Ishikawa (cell line): ENCODE measurements around the gene XKR8.

Experiments
- CEBPB ChIP-seq: IDR thresholded peaks from 2 replicates; pipeline ENCODE4 v1.6.1; 2012
- CREB1 ChIP-seq: IDR thresholded peaks from 2 replicates; pipeline ENCODE4 v1.6.1; 2012; ENCODE audit warnings: low read depth
- EGR1 ChIP-seq: IDR thresholded peaks from 2 replicates; pipeline ENCODE4 v1.6.1; 2012
- EP300 ChIP-seq: IDR thresholded peaks from 2 replicates; pipeline ENCODE4 v1.6.1; 2012; ENCODE audit warnings: borderline replicate concordance
- FOXM1 ChIP-seq: IDR thresholded peaks from 2 replicates; pipeline ENCODE4 v1.6.1; 2012; ENCODE audit warnings: low read depth, borderline replicate concordance
- MAX ChIP-seq: IDR thresholded peaks from 2 replicates; pipeline ENCODE4 v1.6.1; 2012
- NFIC ChIP-seq: IDR thresholded peaks from 2 replicates; pipeline ENCODE4 v1.6.1; 2012
- RAD21 ChIP-seq: IDR thresholded peaks from 2 replicates; pipeline ENCODE4 v1.6.1; 2012; ENCODE audit warnings: low read depth
- TAF1 ChIP-seq: IDR thresholded peaks from 2 replicates; pipeline ENCODE4 v1.6.1; 2012; ENCODE audit warnings: low read depth, mild to moderate bottlenecking
- TCF12 ChIP-seq: IDR thresholded peaks from 2 replicates; pipeline ENCODE4 v1.6.1; 2012; ENCODE audit warnings: low read depth
- TEAD4 ChIP-seq: IDR thresholded peaks from 2 replicates; pipeline ENCODE4 v1.6.1; 2012
- USF1 ChIP-seq: IDR thresholded peaks from 2 replicates; pipeline ENCODE4 v1.6.1; 2012
- YY1 ChIP-seq: IDR thresholded peaks from 2 replicates; pipeline ENCODE4 v1.6.1; 2012; ENCODE audit warnings: low read depth
- ZBTB7A ChIP-seq: IDR thresholded peaks from 2 replicates; pipeline ENCODE4 v1.6.1; 2012; ENCODE audit warnings: low read depth
- TF ChIP-seq, protein P1 (sequence below): IDR thresholded peaks from 2 replicates; pipeline ENCODE4 v1.6.1; 2012; ENCODE audit warnings: low read depth, mild to moderate bottlenecking

XKR8 gene

DNA sequence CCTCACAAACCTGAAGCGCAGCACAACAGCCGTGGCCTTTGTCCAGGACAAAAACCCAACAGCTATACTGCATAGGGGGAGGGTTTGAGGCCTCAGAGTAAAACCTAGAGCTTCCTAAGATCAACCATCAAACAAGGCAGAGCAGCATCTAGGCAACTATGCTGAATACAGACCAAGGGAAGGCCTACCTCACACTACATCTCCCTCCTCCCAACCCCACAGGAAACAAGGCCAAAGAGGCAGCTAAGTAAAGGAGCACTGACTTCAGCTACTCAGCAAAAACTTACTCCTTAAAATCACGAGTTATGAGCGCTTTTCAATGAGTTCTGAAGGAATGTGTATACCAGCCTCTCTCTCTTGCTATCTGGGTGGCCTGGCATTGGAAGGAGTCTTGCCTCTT lies 12.4 kb downstream of the XKR8 start:
- TF ChIP-seq EP300 (no peak), ZBTB7A (no peak), CEBPB (no peak), USF1 (no peak), YY1 (no peak), CREB1 (no peak), TAF1 (no peak), RAD21 (no peak), TCF12 (no peak), NFIC (no peak), TEAD4 (no peak), MAX (no peak)

GRCh38 chr1:27973771-27974416 lies 14.1 kb downstream of the XKR8 start:
- TF ChIP-seq TCF12 (no peak), USF1 (no peak), YY1 (no peak), CEBPB (no peak), MAX (no peak), ZBTB7A (no peak)
- TF ChIP-seq, protein P1, sequence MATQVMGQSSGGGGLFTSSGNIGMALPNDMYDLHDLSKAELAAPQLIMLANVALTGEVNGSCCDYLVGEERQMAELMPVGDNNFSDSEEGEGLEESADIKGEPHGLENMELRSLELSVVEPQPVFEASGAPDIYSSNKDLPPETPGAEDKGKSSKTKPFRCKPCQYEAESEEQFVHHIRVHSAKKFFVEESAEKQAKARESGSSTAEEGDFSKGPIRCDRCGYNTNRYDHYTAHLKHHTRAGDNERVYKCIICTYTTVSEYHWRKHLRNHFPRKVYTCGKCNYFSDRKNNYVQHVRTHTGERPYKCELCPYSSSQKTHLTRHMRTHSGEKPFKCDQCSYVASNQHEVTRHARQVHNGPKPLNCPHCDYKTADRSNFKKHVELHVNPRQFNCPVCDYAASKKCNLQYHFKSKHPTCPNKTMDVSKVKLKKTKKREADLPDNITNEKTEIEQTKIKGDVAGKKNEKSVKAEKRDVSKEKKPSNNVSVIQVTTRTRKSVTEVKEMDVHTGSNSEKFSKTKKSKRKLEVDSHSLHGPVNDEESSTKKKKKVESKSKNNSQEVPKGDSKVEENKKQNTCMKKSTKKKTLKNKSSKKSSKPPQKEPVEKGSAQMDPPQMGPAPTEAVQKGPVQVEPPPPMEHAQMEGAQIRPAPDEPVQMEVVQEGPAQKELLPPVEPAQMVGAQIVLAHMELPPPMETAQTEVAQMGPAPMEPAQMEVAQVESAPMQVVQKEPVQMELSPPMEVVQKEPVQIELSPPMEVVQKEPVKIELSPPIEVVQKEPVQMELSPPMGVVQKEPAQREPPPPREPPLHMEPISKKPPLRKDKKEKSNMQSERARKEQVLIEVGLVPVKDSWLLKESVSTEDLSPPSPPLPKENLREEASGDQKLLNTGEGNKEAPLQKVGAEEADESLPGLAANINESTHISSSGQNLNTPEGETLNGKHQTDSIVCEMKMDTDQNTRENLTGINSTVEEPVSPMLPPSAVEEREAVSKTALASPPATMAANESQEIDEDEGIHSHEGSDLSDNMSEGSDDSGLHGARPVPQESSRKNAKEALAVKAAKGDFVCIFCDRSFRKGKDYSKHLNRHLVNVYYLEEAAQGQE = no peak

GRCh38 chr1:27974417-27974781 lies 14.6 kb downstream of the XKR8 start:
- TF ChIP-seq MAX (no peak), NFIC (no peak), TEAD4 (no peak), RAD21 (no peak), CEBPB (no peak), TAF1 (no peak), USF1 (no peak)

DNA sequence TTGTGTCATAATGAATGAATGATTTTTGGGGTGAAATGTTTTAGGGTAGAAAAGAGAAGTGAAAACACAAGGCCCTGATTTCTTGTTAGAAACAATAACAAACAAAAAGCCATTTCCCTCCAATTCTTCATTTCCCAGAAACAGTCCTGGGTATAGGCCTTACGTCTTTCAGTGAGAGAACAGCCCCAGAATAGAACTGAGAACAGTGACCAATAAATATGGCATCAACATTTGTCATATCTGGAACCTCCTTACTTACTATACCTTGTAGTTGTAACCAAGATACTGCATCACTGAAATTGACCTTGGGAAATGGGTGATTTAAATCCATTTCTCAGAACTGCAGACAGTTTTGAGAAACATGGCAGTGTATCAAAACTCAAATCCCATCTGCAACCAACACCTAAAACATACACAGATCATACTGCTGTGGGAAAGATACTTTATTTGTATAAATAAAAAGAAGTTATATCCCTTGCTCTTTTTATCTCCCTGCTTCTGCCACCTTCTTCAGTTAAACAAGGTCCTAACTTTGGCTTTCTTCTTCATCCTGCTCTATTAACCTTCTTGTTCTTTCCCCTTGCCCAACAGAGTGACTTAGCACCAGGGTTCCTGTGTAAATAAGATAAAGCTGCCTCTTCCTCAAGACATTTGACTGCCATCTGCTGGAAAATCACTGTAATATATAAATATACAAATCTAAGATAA lies 19.5 kb downstream of the XKR8 start:
- TF ChIP-seq TAF1 (no peak), EGR1 (no peak), RAD21 (peak; percentile 61)

- TF ChIP-seq RAD21 (no peak), YY1 (no peak), CREB1 (no peak), TAF1 (no peak), FOXM1 (no peak), CEBPB (no peak), USF1 (no peak), EGR1 (no peak), ZBTB7A (no peak), TEAD4 (no peak), TCF12 (no peak), MAX (no peak)
- TF ChIP-seq, protein P1 = no peak
Measured at GRCh38 chr1:27979859-27980201, 20.1 kb downstream of the XKR8 start.
